Heart left ventricle (tissue), 16 donors: Measurements from ENCODE around the gene PLCG2. TPM values are rescaled to one million over a fixed set of nuclear protein-coding genes. Genes with fewer than 3 reads are reported as not detected.
"Not testable (repeated sequence)": the region's sequence is repeated elsewhere in the genome, so short reads cannot be mapped to it uniquely, and the experiment has no call there.

Experiments
- ATAC-seq, 4 donors: fragments of 200-7000 bp; cut with Tn5 transposase; one replicate each; pipeline ENCODE4 v1.9.1; 2020 to 2022; ENCODE audit warnings: moderate library complexity in 4 of 4, mild to moderate bottlenecking in 3 of 4, moderate number of reproducible peaks in 1 of 4
- DNase-seq, 5 donors: peaks; one replicate each; pipeline ENCODE4 v3.0.0-alpha.2; 2020
- H3K27ac ChIP-seq, 12 donors: fragments of 200-600 bp; sonication (generic) in 4 of 12; one replicate each; pipeline versions ENCODE4 v1.5.0 to v1.8.0; 2016 to 2022; ENCODE audit warnings: mild to moderate bottlenecking in 2 of 12
- H3K27me3 ChIP-seq, 9 donors: fragments of 200-600 bp; sonication (generic) in 2 of 9; one replicate each; pipeline versions ENCODE4 v1.5.1 to v1.8.0; 2016 to 2022; ENCODE audit warnings: mild to moderate bottlenecking in 3 of 9
- H3K36me3 ChIP-seq, 9 donors: fragments of 200-600 bp; sonication (generic) in 2 of 9; one replicate each; pipeline versions ENCODE4 v1.5.0 to v1.8.0; 2018 to 2022; ENCODE audit warnings: mild to moderate bottlenecking in 2 of 9
- H3K4me1 ChIP-seq, 12 donors: fragments of 200-600 bp; sonication (generic) in 4 of 12; one replicate each; pipeline versions ENCODE4 v1.5.0 to v1.8.0; 2016 to 2022; ENCODE audit warnings: mild to moderate bottlenecking in 3 of 12
- H3K4me3 ChIP-seq, 12 donors: fragments of 200-600 bp; sonication (generic) in 4 of 12; one replicate each; pipeline versions ENCODE4 v1.5.0 to v1.8.0; 2017 to 2022; ENCODE audit warnings: mild to moderate bottlenecking in 9 of 12, moderate library complexity in 4 of 12
- H3K9me3 ChIP-seq, 12 donors: fragments of 200-600 bp; sonication (generic) in 4 of 12; one replicate each; pipeline versions ENCODE4 v1.5.0 to v1.8.0; 2016 to 2022; ENCODE audit warnings: mild to moderate bottlenecking in 1 of 12
- POLR2A ChIP-seq, 2 donors: fragments of 450-650 bp; IDR thresholded peaks; one replicate each; pipeline ENCODE4 v1.6.1; 2017; ENCODE audit warnings: antibody characterized with exemption in 2 of 2, mild to moderate bottlenecking in 2 of 2, moderate library complexity in 2 of 2
- WGBS, 4 donors: extraction: QIAGEN DNeasy Blood & Tissue Kit in 2 of 4; methylation state at CpG; one replicate each; pipeline versions ENCODE4 v1.1.5 to v1.1.7; 2013 to 2018; 5-methylcytosine and 5-hydroxymethylcytosine counted together
- intact Hi-C, 10 donors: fragments of 100-400 bp; cut with DNase I; formaldehyde crosslinking; loops; one replicate each; pipeline versions ENCODE4 v1.11.1 to v1.14.2; 2022
- polyA plus RNA-seq, 2 donors: library from polyadenylated mRNA; stranded (reverse); fragments of 200-250 nt; gene quantifications; one replicate each; pipeline ENCODE4 v1.2.3, GENCODE V29; 2013
- total RNA-seq, 9 donors: library from RNA; depleted of rRNA in 2 of 9; stranded (reverse); fragments of >200 nt in 2 of 9; fragmentation: NEBNext Ultra II Directional in 3 of 9; extraction: Animal tissue kit (Norgen Biotek cat#: 25700) in 3 of 9; gene quantifications; one replicate each; pipeline versions ENCODE4 v1.1.0 to v1.2.4, GENCODE V29; 2016 to 2023
- TF ChIP-seq, protein P1 (sequence below), 12 donors: fragments of 200-600 bp; sonication (generic) in 4 of 12; IDR thresholded peaks; one replicate each; pipeline versions ENCODE4 v1.5.0 to v1.8.0; 2018 to 2022; ENCODE audit warnings: antibody characterized with exemption in 12 of 12, mild to moderate bottlenecking in 5 of 12
- donor health status: ischemic (EF 13 %, LVEDD 7.1; RV severe dilation, severe dysfunction).
- donor health status: healthy with polysubstance abuse.
- donor health status: DM: no; HTN: yes; CAD: no.
- donor health status: DM: no; HTN: no; CAD: no.
- donor health status: ischemic (EF 25% LVEDD 6.9; RV normal size, moderate dysfunction).
- donor health status: ischemic (EF 25% LVEDD 5.7; RV mildly dilated, moderate dysfunction).
- donor health status: healthy.
- donor health status: DM: yes; HTN: yes; CAD: no.
- donor health status: ischemic (EF 35%, LVEDD 5.7; RV mildly dilated, moderate dysfunction).
- donor health status: nonischemic (EF 11% LVEDD 7.7; RV severe dilation, severe dysfunction).
- donor health status: DM: yes; HTN: yes; CAD: no.
- donor health status: PGD.
- donor health status: ischemic (EF 29% LVEDD 5.4; RV normal size, mild dysfunction).
- donor health status: nonischemic (EF 23%, LVEDD 6.1; RV moderate dilation, normal function).

The PLCG2 gene
- total and polyA plus RNA-seq, 11 donors: 2.0 to 35.4 (median 4.7) TPM

DNA sequence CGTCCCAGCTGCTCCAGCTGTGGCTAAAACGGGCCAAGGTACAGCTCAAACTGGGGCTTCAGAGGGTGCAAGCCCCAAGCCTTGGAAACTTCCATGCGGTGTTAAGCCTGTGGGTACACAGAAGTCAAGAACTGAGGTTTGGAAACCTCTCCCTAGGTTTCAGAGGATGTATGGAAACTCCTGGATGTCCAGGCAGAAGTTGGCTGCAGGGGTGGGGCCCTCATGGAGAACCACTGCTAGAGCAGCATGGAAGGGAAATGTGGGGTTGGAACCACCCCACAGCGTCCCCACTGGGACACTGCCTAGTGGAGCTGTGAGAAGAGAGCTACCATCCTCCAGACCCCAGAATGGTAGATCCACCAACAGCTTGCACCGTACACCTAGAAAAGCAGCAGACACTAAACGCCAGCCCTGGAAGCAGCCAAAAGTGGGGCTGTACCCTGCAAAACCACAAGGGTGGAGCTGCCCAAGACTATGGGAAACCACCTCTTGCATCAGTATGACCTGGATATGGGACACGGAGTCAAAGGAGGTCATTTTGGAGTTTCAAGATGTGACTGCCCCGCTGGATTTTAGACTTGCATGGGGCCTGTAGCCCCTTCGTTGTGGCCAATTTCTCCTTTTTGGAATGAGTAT, 230.0 kb downstream of the PLCG2 start:
- TF ChIP-seq, protein P1, sequence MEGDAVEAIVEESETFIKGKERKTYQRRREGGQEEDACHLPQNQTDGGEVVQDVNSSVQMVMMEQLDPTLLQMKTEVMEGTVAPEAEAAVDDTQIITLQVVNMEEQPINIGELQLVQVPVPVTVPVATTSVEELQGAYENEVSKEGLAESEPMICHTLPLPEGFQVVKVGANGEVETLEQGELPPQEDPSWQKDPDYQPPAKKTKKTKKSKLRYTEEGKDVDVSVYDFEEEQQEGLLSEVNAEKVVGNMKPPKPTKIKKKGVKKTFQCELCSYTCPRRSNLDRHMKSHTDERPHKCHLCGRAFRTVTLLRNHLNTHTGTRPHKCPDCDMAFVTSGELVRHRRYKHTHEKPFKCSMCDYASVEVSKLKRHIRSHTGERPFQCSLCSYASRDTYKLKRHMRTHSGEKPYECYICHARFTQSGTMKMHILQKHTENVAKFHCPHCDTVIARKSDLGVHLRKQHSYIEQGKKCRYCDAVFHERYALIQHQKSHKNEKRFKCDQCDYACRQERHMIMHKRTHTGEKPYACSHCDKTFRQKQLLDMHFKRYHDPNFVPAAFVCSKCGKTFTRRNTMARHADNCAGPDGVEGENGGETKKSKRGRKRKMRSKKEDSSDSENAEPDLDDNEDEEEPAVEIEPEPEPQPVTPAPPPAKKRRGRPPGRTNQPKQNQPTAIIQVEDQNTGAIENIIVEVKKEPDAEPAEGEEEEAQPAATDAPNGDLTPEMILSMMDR (IDR thresholded peaks at IDR 0.05): no peak
- TF ChIP-seq POLR2A (IDR thresholded peaks at IDR 0.05): no peak
- WGBS, 4 donors: 89 to 97% (median 93%) methylated on average over 7 to 9 of the region's 9 CpGs
- H3K27ac ChIP-seq: no peak overlapping the region
- peaks cover 0 to 12% (median 0%) of the 10 kb centered on the region in 12 donors for H3K4me1 ChIP-seq
- intact Hi-C loops: no loop called here
- peaks cover 0 to 18% (median 6%) of the 10 kb centered on the region in 9 donors for H3K27me3 ChIP-seq
- H3K9me3 ChIP-seq: peaks cover 0 to 14% (median 9%) of the 10 kb centered on the region in 12 donors
- ATAC-seq (no peak), DNase-seq (no peak)
- no peaks in the 10 kb centered on the region for H3K36me3 ChIP-seq
- H3K4me3 ChIP-seq: no peak overlapping the region

GRCh38 chr16:82009789-82010188, 230.7 kb downstream of the PLCG2 start:
- DNase-seq: not testable (repeated sequence)
- 89 to 93% (median 91%) methylated on average over 4 of the region's 4 CpGs for WGBS, 4 donors

DNA sequence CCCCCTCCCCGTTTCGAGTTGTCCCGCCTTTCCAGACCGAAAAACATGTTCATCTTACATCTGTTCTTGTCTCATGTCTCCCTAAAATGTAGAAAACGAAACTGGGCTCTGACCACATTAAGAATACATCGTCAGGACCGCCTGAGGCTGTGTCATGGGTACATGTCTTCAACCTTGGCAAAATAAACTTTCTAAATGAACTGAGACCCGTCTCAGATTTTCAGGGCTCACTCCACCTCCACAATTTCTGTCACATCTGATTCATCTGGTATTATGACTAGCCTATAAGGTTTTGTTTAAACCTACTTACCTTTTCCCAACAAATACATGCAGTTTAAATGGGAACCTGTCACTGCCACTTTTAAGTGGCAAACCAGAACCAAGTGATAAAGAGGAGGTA, 231.6 kb downstream of the PLCG2 start:
- no peak for ATAC-seq
- Histone ChIP-seq H3K4me1 (peaks cover 0 to 5% (median 0%) of the 10 kb centered on the region in 12 donors), H3K4me3 (peak overlapping the region in 9 of 12 donors; percentile 11 to 50 (median 38)), H3K27ac (no peak overlapping the region), H3K36me3 (no peaks in the 10 kb centered on the region), H3K27me3 (peaks cover 0 to 18% (median 6%) of the 10 kb centered on the region in 9 donors), H3K9me3 (peaks cover 0 to 24% (median 16%) of the 10 kb centered on the region in 12 donors)
- DNase-seq: no peak
- TF ChIP-seq, protein P1 (IDR thresholded peaks at IDR 0.05): no peak
- no peak for TF ChIP-seq POLR2A (IDR thresholded peaks at IDR 0.05)
- 89 to 93% (median 92%) methylated on average over 8 of the region's 8 CpGs for WGBS, 4 donors
- intact Hi-C loops: no loop called here

More at GRCh38 chr16:82009789-82010188, 230.7 kb downstream of the PLCG2 start:
- H3K4me3 ChIP-seq, intact Hi-C loops, ATAC-seq, H3K4me1 ChIP-seq, H3K27ac ChIP-seq, H3K36me3 ChIP-seq: not testable (repeated sequence)
- Histone ChIP-seq H3K27me3 (peaks cover 0 to 18% (median 6%) of the 10 kb centered on the region in 9 donors), H3K9me3 (peaks cover 0 to 16% (median 9%) of the 10 kb centered on the region in 12 donors)

- H3K9me3 ChIP-seq: peaks cover 0 to 26% (median 16%) of the 10 kb centered on the region in 12 donors
- intact Hi-C loops: no loop called here
- TF ChIP-seq, protein P1 (IDR thresholded peaks at IDR 0.05): no peak
- TF ChIP-seq POLR2A (IDR thresholded peaks at IDR 0.05): no peak
- DNase-seq: peak in 1 of 5 donors; percentile 19
- no peaks in the 10 kb centered on the region for H3K36me3 ChIP-seq
- 16 to 29% (median 20%) methylated on average over 15 to 32 of the region's 32 CpGs for WGBS, 4 donors
- H3K4me1 ChIP-seq: peaks cover 0 to 5% (median 0%) of the 10 kb centered on the region in 12 donors
- H3K4me3 ChIP-seq: peak within 1 kb of the TSS in 11 of 12 donors; percentile 11 to 50 (median 38)
- H3K27me3 ChIP-seq: peaks cover 0 to 18% (median 6%) of the 10 kb centered on the region in 9 donors
- H3K27ac ChIP-seq: no peak within 1 kb of the TSS
- peak in 2 of 4 donors; percentile 56 to 58 for ATAC-seq
Observed at GRCh38 chr16:82011199-82011641, 232.1 kb downstream of the PLCG2 start, which contains the start of gene SDR42E1. TSS of gene SDR42E1 (minus strand) at chr16:82011470. CDS start at chr16:82000858, 10,612 bp downstream.

Other genes with a start within 250 kb of the PLCG2 start
- gene SDR42E1, start 232.2 kb downstream of the PLCG2 start, total RNA-seq: 1 to 10 TPM in 2 of 9 donors, under 1 TPM in 6, not detected in 1; 0.06 to 2.2 (median 0.76) TPM
- under 1 TPM; 0.11 to 0.78 TPM for gene SDR42E1, start 232.2 kb downstream of the PLCG2 start, polyA plus RNA-seq